GM19468 (cell line): ENCODE measurements around the gene ZNF83.
"Not testable (repeated sequence)": the region's sequence is repeated elsewhere in the genome, so short reads cannot be mapped to it uniquely, and the experiment has no call there.

Experiments used
- ATAC-seq: cut with Tn5 transposase; IDR thresholded peaks from one replicate; pipeline ENCODE4 v1.9.1; 2021; ENCODE audit warnings: mild to moderate bottlenecking, moderate library complexity, moderate number of reproducible peaks; ENCODE audit not compliant: unreplicated experiment; ENCODE audit errors: extremely low read depth

ZNF83 gene

GRCh38 chr19:52584736-52585440, 53.3 kb downstream of the ZNF83 start:
- ATAC-seq = no peak

- ATAC-seq = peak; percentile 52
Observed at GRCh38 chr19:52570000-52570861, 67.9 kb downstream of the ZNF83 start, which contains the start of gene ZNF701. Gene ZNF701 (plus strand): TSS chr19:52570287. CDS start chr19:52574148, 3,861 bp downstream.

GRCh38 chr19:52569638-52569999, 68.5 kb downstream of the ZNF83 start:
- not testable (repeated sequence) for ATAC-seq

GRCh38 chr19:52567921-52568320, 70.2 kb downstream of the ZNF83 start:
- no peak for ATAC-seq

- no peak for ATAC-seq
Observed at GRCh38 chr19:52566588-52566987, 71.6 kb downstream of the ZNF83 start.

- no peak for ATAC-seq
Observed at GRCh38 chr19:52566121-52566520, 72.0 kb downstream of the ZNF83 start.
